GM18867 (cell line): ENCODE results near the gene SVEP1.
A peak's percentile ranks its signal among the peaks of the same experiment; 100 is the strongest.
"Not testable (repeated sequence)": the region's sequence is repeated elsewhere in the genome, so short reads cannot be mapped to it uniquely, and the experiment has no call there.

Experiments used
- ATAC-seq: cut with Tn5 transposase; IDR thresholded peaks from one replicate; pipeline ENCODE4 v1.9.1; 2021; ENCODE audit warnings: mild to moderate bottlenecking, moderate library complexity; ENCODE audit not compliant: unreplicated experiment

Gene SVEP1

GRCh38 chr9:110579034-110579861 lies at the start of gene SVEP1:
TSS of gene SVEP1 (minus strand) at chr9:110579741. CDS start at chr9:110579543, 198 bp downstream.
- no peak for ATAC-seq

DNA sequence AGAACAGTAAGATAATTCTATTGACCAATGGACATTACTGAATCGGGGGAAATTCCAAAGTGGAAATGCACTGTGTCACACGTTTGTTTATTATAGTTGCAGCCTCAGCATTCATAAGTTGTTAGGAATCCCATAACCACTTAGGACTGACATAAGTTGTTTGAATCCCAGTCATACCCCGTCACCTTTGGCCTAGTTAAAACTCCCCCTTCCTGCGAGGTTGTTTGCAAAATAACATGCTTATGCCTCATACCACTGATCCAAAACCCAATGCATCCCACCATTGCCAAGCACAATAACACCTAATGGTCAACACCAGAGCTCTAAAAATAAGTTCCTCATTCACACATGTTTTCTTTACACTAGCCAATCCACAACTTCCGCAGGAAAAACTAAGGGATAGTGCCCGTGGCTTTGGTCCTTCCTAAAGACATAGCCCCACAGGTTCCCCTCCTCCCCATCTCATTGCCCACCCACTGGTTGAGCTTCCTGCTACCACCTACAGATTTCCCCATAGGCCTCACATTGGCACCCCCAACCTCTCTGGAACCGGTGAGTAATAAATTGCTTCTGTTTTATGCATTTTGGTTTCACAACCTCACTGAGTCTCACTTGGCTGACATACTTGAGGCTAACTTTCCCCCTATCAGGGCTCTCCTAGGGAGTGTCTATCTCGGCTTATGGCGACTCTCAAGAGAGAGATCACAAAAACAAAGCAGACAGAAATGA lies 46.7 kb upstream of the SVEP1 start:
- ATAC-seq: peak; percentile 98

DNA sequence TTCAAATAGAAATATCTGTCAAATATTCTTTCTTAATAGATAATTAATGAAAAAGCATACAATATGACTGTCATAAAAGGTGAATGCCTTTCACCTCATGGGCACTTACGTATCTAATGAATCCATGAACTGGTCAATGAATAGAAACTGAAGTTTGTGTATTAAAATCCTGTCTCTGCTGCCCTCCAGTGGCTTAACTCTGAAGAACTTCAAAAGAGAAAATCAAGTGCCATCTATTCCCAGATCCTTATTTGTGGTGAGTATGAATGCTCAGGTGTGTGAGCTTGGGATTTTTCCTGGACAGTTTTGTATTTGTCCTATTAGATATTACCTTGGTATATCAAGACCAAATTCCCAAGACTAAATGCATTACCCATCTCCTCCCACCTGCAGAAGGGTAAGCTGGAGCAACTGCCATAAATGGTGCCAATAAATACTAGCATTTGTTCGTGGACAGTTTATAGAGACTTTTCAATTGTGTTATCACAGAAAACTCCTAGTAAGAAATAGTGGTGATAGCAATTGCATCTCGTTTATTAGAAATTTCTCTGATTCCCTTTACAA lies 44.0 kb upstream of the SVEP1 start:
- peak; percentile 40 for ATAC-seq

DNA sequence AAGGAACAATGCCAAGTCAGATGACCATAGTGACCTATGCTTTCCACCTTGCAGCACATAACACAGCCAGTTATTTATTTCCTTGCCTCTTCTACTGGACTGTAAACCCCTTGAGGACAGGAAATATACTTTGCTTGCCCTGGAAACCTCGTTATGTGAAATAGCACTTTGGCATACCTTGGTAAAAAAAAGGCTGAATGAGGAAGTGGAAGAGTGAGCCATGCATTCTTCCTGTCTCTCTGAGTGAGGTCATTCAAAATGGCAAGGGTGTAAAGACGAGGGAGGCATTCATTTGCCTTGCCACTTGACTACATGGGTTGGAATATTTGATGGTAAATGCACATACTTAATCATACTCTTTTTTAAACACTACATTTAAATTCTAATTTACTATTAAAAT lies 42.8 kb upstream of the SVEP1 start:
- no peak for ATAC-seq

DNA sequence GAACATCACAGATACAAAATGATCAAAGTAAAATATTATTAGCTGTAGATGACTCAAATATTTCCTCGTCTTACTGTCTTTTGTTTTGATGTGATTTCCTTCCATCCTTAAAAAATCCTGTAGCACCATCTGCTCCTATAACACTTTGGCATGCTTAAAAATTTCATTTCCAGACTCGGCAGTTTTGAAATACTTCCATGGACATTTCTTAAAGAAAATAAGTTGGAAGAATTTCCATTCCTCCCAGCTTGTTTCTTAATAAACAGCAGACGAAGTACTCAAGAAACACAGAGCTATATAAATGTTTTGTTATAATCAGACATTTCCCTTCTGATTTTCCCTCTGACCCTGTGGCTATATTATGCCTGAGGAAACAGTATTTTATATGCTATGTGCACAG lies 41.2 kb upstream of the SVEP1 start:
- no peak for ATAC-seq

DNA sequence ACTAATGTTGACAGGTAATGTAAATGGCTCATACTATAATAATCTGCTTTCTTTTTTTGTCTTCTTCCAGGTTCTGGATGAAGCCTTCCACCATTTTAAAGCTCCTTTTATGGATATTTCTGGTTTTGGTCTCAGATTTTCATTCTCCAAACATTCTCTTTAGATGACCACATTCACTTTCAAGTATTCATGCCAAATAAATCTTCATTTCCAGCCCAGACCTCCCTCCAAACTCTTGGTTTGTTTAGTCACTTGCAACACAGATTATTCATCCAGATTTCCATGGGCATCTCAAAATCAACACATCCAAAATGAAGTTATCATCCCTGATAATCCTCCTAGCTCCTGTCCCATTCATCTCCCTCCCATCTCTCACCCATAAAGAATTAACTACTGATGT lies 40.3 kb upstream of the SVEP1 start:
- no peak for ATAC-seq

- no peak for ATAC-seq
These were observed 36.0 kb upstream of the SVEP1 start for GRCh38 chr9:110615498-110615897.

- not testable (repeated sequence) for ATAC-seq
These were observed 35.0 kb upstream of the SVEP1 start for GRCh38 chr9:110614576-110614975.

- ATAC-seq: no peak
These were observed 26.7 kb upstream of the SVEP1 start for GRCh38 chr9:110606179-110606790.

GRCh38 chr9:110605565-110605964 lies 26.0 kb upstream of the SVEP1 start:
- no peak for ATAC-seq

- ATAC-seq: no peak
These were observed 24.6 kb upstream of the SVEP1 start for GRCh38 chr9:110604171-110604601.

DNA sequence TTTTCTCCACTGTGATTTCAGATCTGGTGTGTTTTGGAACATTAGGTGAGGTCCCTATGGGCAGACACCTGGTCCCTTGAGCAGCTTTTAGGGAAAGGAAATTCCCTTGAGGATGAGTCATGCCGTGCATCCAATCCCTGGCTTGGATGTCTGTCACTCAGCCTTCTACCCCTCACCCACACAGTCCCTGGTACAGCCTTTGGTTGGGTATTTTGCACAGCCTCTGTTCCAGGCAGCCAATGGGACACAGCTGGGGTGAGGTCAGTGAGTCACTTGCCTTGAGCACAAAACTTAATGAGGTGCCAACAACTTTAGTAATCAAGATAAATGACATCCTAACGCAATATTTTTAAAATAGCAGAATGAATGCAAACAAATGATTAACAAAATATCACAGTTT lies 22.7 kb upstream of the SVEP1 start:
- ATAC-seq: no peak

- no peak for ATAC-seq
These were observed 21.6 kb upstream of the SVEP1 start for GRCh38 chr9:110601098-110601497.

- no peak for ATAC-seq
These were observed 19.9 kb upstream of the SVEP1 start for GRCh38 chr9:110599468-110599867.

DNA sequence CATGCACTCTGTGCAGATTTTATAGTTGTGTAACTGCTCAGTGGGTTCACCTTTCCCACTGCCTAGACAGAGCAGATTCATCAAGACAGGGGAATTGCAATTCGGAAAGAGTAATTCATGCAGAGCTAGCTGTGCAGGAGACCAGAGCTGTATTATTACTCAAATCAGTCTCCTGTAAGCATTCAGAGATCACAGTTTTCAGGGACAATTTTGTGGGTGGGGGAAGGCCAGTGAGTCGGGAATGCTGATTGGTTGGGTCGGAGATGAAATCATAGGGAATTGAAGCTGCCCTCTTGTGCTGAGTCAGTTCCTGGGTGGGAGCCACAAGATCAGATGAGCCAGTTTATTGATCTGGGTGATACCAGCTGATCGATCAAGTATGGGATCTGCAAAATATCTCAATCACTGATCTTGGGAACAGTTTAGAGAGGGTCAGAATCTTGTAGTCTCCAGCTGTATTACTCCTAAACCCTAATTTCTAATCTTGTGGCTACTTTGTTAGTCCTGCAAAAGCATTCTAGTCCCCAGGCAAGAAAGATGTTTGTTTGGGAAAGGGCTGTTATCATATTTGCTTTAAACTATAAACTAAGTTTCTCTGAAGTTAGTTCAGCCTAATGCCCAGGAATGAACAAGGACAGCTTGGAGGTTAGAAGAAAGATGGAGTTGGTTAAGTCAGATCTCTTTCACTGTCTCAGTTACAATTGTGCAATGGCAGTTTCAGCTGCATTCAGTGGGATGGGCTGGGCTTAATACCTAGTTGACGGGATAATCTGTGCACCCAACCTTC lies 12.7 kb upstream of the SVEP1 start:
- no peak for ATAC-seq

- ATAC-seq: no peak
These were observed 12.0 kb upstream of the SVEP1 start for GRCh38 chr9:110591526-110591925.

DNA sequence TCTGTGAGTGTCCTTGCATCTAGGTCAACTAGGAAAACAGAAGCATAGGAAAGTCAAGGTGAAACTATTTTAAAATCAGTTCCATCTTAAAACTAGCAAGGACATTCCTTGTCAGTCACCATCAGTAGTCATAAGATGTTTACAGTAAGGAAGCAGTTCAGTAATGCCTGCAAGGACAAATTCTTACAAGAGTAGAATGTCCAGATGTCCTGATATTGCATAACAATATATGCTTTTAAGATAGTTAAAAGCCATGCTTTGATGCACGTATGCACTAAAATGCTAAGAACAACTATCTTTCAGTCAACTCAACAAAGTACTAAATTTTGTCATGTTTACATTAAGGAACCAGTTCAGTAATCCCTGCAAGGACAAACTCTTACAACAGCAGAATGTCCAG lies 11.3 kb upstream of the SVEP1 start:
- ATAC-seq: no peak

GRCh38 chr9:110588296-110588695 lies 8.8 kb upstream of the SVEP1 start:
- ATAC-seq: no peak

DNA sequence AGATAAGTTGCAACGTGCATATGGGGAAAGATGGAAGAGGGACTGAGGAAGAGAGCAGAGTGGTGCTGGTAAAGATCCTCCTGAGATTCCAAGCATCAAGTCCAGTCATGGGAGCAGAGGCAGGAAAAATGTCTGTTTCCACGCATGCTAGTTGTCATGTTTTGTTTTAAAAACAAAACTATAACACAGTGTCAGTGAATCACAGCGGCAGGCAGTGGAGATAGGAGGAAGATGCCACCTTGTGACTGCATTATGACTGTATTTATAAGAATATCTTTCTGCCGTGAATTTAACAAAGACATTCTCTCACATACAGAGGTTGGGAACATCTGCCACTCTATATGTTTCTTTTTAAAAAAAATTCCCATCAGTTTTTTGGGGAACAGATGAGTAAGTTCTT lies 3.7 kb upstream of the SVEP1 start:
- no peak for ATAC-seq

DNA sequence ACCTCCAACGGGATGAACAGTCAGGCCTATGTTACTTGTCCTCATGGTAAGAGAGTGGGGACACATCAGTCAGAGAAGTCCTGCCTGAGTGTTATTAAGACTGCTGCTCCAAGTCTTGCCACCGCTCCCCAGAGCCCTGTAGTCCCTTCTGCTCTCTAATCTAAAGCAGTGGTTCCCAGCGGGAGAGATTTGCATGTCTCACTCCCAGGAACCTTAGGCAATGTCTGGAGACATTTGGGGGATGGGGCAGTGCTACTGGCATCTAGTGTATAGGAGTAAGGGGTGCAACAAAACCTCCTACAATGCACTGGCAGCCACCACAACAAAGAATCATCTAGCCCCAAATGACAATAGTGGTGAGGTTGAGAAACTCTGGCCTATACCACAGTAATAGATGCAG lies 2.6 kb upstream of the SVEP1 start:
- ATAC-seq: no peak

DNA sequence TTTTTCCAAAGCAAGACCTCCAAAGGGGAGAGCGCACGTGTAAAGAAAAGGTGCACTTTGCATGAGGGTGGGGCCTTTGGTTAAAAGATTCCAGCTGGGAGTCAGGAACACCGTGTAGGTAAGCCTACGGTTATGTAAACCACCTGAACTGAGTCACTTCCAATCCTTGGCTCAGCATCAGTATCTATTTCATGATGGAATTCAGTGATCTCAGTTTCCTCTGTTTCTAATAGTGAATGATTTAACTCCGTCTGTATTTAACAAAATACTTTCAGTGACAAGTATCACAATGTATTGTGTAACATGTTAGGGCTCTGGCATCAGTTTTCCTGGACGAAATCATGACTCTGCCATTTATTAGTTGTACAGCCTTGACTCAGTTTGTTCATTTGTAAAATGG lies 1.3 kb upstream of the SVEP1 start:
- ATAC-seq: no peak
